HG02885 (cell line): ENCODE measurements around the gene CDK2.

ENCODE experiments used
- ATAC-seq: cut with Tn5 transposase; IDR thresholded peaks from one replicate; pipeline ENCODE4 v1.9.1; 2021; ENCODE audit warnings: mild to moderate bottlenecking; ENCODE audit not compliant: unreplicated experiment, poor library complexity

The CDK2 gene

DNA sequence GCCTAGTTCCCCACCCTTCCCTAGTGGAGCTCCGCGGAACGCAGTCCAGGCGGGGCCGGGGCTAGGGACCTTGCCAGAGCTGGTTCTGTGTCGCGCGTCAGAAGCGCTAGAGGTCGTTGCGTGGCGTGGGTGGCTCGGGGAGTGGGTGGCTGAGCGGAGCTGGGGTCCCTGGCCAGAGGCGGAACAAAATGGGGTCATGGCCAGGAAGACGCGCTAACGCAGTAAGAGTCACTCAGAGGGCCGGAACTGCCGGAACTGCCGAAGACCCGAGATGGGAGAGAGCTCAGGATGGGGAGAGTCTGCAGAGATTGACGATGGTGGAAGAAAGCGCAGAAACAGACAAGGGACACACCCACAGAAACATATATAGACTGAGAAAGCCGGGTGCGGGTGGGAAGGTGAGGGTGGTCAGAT is 30.9 kb upstream of the CDK2 start:
- no peak for ATAC-seq

DNA sequence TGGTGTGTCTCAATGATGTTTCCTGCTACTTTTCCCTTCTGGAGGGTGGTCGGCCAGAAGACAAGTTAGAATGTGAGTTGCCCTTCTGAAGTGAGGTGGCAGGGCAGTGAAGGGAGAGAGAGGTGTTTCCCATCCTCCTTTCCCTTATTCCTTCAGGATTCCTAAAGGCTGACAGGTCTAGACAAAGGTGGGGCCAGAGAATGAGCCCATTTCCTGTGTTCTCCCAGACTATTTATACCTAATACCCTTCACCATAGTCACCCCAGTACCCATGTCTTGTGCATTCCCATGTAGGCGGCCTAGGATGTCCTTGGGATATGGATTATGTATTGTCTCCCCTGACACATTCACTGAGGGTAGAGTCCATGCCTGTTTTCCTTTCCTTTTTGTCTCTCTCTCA is 28.6 kb upstream of the CDK2 start:
- no peak for ATAC-seq

DNA sequence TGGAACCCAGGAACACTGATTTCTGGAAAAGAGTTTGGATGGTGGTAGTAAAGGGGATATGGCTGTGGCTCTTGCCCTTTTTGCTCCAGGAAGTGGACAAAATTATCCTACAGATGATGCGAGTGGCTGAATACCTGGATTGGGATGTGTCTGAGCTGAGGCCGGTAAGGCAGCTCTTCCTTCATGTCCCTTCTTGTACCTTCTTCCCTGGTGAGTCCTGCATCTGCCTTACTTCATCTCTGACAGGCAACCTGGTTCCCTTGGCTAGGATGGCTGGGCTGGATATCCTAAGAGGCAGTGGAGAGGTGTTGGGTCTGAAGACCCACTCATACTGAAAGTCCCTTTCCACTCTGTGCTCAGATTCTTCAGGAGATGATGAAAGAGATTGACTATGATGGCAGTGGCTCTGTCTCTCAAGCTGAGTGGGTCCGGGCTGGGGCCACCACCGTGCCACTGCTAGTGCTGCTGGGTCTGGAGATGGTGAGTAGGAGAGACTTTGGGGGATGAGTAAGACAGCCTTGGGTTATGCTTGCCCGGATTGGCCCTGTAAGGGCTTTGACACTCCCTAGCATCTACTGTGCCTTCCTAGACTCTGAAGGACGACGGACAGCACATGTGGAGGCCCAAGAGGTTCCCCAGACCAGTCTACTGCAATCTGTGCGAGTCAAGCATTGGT is 27.7 kb upstream of the CDK2 start:
- no peak for ATAC-seq

DNA sequence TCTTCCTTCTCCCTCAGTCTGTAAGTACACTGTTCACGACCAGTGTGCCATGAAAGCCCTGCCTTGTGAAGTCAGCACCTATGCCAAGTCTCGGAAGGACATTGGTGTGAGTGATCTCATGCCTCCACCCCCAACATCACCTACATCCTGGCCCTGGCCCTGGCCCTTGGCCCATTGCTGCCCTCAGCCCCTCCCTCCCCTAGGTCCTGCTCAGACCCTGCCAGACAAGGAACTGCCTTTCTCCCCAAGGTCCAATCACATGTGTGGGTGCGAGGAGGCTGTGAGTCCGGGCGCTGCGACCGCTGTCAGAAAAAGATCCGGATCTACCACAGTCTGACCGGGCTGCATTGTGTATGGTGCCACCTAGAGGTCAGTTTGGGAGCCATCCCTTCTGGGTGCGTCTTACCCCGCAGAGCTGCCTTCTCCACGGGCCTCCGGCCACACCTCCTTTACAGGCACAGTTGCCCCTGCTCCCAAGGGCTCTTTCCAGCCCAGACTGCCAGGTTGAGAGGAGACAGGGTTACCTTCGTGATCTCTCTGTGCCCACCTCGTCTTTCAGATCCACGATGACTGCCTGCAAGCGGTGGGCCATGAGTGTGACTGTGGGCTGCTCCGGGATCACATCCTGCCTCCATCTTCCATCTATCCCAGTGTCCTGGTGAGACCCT is 26.4 kb upstream of the CDK2 start:
- peak; percentile 97 for ATAC-seq

DNA sequence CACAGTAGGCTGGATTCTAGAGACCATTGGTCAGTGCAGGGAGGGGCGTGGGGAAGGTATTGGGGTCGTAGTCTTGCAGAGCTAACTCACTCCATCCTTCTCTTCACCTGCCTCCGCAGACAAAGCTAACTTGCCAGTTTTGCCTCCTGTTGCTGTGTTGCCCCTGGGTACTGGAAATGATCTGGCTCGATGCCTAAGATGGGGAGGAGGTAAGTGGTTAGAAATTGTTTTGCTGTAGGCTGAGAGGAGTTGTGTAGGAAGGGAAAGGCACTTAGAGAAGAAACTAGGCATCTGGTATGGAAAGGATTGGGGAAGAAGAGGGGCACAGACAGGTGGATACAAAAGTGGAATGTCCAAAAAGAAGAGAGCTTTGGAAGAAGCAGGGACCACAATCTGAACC is 24.6 kb upstream of the CDK2 start:
- no peak for ATAC-seq

DNA sequence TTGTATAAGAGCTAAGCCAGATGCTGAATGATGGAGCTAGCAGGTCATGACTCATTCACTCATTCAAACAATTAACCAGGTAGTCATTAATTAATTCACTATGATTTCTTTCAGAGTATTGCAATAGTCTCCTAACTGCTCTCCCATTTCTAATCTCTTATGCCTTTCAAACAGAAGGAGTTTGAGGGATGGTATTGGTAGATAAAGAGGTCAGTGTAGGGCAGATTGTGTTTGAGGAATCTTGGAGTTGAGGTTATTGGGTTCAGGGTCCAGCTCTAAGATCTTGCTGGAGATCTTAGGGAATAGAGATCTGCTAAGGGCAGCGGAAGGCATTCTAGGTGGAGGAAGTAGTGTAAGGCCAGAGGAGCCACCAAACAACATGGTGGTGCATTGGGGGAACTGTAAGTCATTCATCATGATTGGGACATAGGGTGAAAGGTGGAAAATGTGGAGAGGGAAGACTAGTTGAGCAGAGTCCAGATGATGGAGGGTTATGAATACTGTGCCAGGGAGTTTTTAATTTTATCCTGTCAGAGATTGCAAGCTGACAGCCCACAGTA is 24.0 kb upstream of the CDK2 start:
- ATAC-seq, result no peak

DNA sequence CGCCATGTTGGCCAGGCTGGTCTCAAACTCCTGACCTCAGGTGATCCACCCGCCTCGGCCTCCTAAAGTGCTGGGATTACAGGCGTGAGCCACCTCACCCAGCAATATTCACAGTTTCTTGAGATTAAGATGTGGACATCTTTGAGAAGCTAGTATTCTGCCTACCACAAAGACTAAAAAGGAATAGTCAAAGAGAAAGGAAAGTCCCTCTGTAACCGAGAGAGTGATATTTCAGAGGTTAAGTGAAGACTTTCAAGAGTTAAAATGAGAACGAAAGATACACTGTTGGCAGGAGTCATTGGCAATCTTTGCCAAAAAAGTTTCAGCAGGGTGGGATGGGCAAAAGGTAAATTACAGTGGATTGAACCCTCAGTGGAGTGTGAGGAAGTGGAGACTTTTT is 20.1 kb upstream of the CDK2 start:
- ATAC-seq, result no peak

DNA sequence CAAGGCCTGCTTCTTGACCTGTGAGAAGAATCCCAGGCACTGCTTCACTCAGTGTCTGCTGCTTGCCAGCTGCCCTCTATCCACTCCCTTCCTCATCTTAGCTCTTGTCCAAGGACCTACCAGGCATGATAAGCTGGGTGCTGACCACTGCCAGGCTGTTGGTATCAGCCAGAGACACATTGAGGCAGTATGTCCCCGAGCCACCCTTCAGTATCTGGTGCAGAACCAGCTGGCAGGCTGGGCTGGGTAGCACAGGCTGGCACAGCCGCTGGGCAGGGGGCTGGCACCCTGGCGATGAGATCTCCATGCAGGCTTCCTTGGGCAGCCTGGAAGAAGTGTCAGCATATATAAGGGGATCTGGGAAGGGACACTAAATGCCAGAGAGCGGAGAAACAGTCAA is 11.3 kb upstream of the CDK2 start:
- no peak for ATAC-seq

DNA sequence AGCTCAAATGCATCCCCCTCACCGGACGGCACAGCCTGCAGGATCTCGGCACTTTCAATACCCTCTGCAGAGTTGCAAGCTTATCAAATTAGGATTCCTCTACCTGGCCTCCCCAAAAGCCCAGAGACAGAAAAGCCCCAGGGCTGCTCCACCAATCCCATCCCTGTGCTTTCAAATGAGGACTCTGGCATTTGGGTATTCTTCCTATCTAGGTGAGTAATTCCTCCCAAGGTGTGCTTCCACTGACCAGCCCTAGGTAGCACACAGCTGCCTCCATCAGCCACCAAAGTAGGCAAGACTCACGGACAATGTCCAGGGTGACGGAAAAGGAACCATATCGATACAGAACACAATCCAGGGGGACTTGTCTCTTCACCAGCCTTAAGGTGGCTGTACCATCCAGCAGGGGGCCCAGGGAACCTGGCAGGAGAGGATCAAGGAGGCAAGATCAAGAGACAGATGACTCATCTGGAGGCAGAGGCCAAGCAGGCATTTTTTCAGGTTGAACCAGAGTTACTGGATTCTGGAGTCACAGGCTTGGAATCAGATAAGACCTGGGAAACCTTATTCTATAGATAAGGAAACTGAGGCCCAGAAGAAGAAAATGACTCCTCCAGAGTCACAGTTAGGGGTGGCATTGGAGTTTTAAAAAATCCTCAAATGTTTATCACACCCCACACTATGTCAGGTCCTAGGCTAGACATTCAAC is 10.7 kb upstream of the CDK2 start:
- ATAC-seq, result no peak

DNA sequence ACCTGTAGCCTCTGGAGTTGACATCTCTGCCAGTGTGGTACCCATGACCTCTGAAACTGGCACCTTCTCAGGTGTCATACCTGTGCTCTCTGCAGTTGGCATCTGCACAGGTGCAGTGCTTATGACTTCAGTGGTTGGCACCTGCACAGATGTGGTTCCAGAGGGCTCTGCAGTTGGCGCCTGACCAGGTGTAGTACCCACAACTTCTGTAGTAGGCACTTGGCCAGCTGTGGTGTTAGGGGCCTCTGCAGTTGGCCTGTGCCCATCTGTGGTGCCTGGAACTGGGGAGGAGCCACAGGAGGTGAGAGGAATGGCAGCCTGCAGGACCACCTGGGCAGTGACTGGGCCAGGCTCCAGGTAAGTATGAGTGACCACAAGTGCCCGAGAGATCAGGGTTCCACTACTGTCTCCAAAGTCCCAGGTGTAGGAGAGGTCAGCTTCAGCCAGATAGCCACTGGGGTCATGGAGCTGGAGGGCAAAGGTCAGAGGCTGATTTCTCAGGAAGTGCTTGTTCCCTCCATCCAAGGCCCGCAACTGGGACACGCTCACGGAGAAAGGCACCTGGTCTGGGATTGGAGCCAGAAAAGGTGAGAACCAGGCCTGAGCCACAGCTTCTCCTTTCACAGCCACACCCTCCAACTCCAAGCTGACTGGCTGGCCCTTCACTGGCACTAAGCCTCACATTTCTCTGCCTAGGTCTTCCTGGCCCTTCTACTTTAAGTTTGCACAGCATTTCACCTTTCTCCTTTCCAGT is 9.3 kb upstream of the CDK2 start:
- no peak for ATAC-seq

DNA sequence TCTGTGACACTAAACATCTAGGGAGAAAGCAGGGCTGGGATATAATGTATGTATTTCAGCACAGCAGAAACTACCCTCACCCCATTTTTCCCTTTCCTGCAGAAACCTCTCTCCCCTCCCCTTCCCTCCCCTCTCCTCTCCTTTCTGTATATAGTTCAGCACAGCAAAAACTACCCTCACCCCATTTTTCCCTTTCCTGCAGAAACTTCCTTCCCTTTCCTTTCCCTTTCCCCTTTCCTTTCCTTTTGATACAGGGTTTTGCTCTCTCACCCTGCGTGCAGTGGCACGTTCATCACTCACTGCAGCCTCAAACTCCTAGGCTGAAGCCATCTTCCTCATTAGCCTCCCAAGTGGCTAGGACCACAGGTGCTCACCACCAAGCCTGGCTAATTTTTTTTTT is 2.9 kb upstream of the CDK2 start:
- ATAC-seq, result no peak

DNA sequence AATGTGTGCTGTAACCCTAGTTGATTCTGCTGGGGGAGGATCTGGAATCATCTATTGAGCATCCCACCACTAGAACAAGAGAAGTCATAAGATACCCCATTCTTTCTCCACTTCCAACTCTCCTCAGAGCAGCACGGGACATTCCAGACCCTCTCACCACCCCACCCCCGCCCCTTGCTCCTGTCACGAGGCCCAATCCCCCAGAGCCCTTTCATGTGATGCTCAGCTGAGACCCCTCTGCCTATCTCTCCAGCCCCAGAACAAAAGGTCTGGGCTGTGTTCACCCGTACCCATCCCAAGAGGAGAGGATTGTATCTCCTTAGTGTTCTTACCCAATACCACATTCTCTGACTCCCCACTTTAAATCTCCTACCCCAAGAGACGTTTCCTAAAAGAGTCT is 1.4 kb upstream of the CDK2 start:
- ATAC-seq, result no peak

DNA sequence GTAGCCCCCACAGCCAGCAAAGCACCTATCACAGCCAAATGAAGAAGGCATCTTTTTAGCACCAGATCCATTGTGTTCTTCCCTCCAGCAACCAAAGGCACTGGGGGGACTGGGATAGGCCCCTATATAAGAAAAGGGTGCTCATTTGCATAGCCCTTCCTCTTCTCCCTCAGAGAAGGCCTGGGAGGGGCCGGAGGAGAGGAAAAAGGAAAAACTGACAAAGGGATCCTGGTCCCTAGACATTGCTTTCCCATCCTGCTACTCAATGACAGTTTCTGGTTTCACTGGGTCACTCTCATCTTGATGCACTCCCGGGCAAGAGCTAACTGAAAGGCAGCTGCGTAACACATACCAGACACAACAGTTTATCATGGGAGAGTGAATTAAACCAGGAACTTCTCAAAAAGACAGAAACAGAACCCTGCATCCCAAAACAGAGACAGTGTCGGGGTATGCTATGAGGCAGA is 656 bp upstream of the CDK2 start, which contains the start of gene PMEL:
Gene PMEL (minus strand): TSS at position 102 of the 467 bp plus-strand sequence. CDS start 31 bp downstream, at position 71.
- no peak for ATAC-seq

DNA sequence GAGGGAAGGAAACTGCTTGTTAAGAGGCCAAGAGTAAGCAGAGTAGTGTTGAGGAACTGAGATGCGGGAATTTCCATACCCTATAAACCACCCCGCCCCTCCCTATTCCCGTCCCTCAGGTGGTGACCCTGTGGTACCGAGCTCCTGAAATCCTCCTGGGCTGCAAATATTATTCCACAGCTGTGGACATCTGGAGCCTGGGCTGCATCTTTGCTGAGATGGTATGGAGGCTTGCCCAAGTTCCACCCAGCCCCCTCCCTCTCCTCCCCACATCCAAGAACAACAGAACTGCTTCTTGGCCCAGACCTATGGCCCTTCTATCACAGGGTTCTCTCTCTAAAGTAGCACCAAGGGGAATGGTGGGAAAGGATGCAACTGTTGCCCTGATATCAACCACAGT is 2.7 kb downstream of the CDK2 start:
- no peak for ATAC-seq

DNA sequence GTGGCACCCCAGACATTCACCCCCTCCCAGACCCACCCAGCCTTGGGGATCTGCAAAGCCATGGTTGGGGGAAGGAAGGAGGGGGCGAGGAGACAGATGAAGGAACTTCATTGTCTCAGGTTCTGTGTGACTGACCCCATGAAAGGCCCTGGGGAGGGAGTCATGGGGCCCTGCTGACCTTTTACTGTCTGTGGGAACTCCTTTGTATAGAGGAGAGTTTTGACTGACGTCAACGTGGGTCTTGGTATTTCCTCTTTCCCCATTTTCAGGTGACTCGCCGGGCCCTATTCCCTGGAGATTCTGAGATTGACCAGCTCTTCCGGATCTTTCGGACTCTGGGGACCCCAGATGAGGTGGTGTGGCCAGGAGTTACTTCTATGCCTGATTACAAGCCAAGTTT is 4.1 kb downstream of the CDK2 start:
- no peak for ATAC-seq

DNA sequence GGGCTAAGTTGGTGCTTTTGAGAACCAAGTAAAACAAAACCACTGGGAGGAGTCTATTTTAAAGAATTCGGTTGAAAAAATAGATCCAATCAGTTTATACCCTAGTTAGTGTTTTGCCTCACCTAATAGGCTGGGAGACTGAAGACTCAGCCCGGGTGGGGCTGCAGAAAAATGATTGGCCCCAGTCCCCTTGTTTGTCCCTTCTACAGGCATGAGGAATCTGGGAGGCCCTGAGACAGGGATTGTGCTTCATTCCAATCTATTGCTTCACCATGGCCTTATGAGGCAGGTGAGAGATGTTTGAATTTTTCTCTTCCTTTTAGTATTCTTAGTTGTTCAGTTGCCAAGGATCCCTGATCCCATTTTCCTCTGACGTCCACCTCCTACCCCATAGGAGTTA is 5.4 kb downstream of the CDK2 start:
- ATAC-seq, result no peak

DNA sequence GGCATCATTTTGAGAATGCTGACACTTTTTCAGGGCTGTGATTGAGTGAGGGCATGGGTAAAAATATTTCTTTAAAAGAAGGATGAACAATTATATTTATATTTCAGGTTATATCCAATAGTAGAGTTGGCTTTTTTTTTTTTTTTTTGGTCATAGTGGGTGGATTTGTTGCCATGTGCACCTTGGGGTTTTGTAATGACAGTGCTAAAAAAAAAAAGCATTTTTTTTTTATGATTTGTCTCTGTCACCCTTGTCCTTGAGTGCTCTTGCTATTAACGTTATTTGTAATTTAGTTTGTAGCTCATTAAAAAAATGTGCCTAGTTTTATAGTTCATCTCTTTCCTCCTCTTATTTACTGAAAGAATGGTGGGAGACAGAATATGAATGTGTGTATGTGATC is 5.8 kb downstream of the CDK2 start:
- no peak for ATAC-seq

DNA sequence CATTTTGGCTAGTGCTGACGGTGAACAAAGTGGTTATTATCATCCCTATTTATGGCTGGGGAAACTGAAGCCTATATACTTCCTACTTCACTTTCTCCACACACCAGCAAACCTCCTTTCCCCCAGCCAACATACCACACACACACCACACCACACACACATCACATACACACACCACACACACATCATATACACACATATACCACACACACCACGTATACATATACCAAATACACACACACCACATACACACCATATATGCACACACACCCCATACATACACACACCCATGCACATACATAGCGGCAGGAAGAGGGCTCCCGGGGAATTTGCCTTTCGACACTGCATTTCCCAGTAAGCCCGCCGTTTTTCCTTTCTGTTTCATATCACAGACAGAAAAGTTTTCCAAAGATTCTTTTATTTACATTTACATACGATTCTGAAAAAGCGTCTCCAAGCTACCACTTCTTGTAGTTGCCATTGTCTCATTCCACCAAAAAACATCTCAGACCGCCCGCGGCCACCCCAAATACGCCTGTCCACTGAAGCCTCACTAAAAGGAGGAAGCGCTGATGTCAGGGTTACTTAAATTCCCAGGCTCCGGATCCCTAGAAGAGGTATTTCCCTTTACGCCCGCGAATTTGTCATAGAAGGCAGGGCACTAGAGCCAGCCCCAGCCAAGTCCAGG is 6.4 kb downstream of the CDK2 start:
- ATAC-seq, result no peak

DNA sequence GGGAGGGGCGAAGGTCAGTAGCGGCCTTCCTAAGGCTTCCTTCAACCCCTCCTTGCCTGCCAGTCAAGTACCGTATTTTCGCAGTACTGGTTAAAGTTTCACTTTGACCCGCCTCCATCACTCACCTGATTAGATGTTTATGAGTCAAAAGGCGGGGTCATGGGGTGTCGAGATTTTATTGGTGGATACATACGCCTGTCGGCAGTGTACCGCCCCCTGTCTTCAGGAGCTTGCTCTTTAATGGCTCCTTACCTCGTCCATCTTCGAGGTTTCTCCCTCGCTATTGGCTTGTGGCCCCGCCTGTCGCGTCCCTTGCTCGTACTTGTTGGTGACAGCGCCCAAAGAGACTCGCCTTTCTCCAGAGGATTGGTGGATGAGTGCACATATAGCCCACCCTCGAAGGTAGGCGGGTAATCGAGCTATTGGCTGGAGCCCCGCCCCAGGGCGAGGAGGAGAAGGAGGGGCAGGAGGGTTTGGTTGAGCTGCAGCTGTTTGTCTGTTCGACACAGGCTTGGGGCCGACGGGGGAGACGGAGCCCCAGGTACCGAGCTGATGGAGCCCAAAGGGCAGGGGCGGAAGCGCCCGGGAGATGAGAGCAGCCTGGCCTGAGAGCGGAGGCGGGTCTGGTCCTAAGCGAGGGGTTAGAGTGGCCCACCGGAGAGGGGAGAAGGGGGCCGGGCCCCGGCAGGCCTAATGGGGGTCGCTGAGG is 7.1 kb downstream of the CDK2 start, which contains the start of gene RAB5B:
Gene RAB5B (plus strand): TSS at position 480 of the 709 bp plus-strand sequence. CDS start 12,883 bp downstream, outside the sequence.
- peak; percentile 92 for ATAC-seq
